Measurements from ENCODE around the gene AMOTL1. TPM values are rescaled to one million over a fixed set of nuclear protein-coding genes. Genes with fewer than 3 reads are reported as not detected.

Gene AMOTL1
- total and polyA plus RNA-seq, 4 experiments from 2014 or later = 0.06 to 0.09 (median 0.07) TPM; not detected in 1

GRCh38 chr11:94762995-94763394, 5.2 kb upstream of the AMOTL1 start:
- H3K27ac Mint-ChIP-seq = no peak overlapping the region
- intact Hi-C loops (cut with micrococcal nuclease) = loop anchor here (5.0 kb wide), 1 partner anchor 246 kb away; no protein-coding TSS in a partner anchor

GRCh38 chr11:94766713-94767206, 1.4 kb upstream of the AMOTL1 start:
- POLR2A ChIA-PET (ENCODE audit: partially characterized antibody) = no interaction called here
- Histone ChIP-seq H3K9me3 (ENCODE audit: control insufficient read depth in 1 of 2, low read length in 2 of 2) (no peaks in the 10 kb centered on the region), H3K4me1 (ENCODE audit: insufficient read depth, low read length) (peaks cover 6% of the 10 kb centered on the region), H3K36me3 (ENCODE audit: insufficient read depth, low read length) (no peaks in the 10 kb centered on the region), H3K27me3 (ENCODE audit: insufficient read depth, low read length) (peaks cover 21% of the 10 kb centered on the region), H3K4me3 (ENCODE audit: low read length in 2 of 2) (no peak overlapping the region), H3K27ac (ENCODE audit: low read depth, low read length) (no peak overlapping the region)
- H3K27me3 Mint-ChIP-seq = peaks cover 32 to 35% of the 10 kb centered on the region in 2 donors
- peaks cover 2 to 8% (median 8%) of the 10 kb centered on the region in 4 donors for H3K4me1 Mint-ChIP-seq
- CTCF ChIA-PET (ENCODE audit: partially characterized antibody) = no interaction called here
- H3K9me3 Mint-ChIP-seq = no peaks in the 10 kb centered on the region
- DNase-seq = no peak
- no peak overlapping the region for H3K27ac Mint-ChIP-seq
- intact Hi-C loops (cut with micrococcal nuclease) = no loop called here
- H3K4me3 Mint-ChIP-seq = no peak overlapping the region
- H3K36me3 Mint-ChIP-seq = no peaks in the 10 kb centered on the region

More at GRCh38 chr11:94762995-94763394, 5.2 kb upstream of the AMOTL1 start:
- no peak for DNase-seq
- peaks cover 13% of the 10 kb centered on the region for H3K27me3 ChIP-seq (ENCODE audit: insufficient read depth, low read length)
- Mint-ChIP-seq H3K4me1 (peaks cover 0 to 2% (median under 1%) of the 10 kb centered on the region in 4 donors), H3K27me3 (peaks cover 9 to 11% of the 10 kb centered on the region in 2 donors), H3K4me3 (no peak overlapping the region), H3K9me3 (no peaks in the 10 kb centered on the region), H3K36me3 (no peaks in the 10 kb centered on the region)
- H3K4me3 ChIP-seq (ENCODE audit: low read length in 2 of 2) = no peak overlapping the region
- H3K4me1 ChIP-seq (ENCODE audit: insufficient read depth, low read length) = no peaks in the 10 kb centered on the region
- no peaks in the 10 kb centered on the region for H3K36me3 ChIP-seq (ENCODE audit: insufficient read depth, low read length)
- POLR2A ChIA-PET (ENCODE audit: partially characterized antibody) = no interaction called here
- H3K27ac ChIP-seq (ENCODE audit: low read depth, low read length) = no peak overlapping the region
- no peaks in the 10 kb centered on the region for H3K9me3 ChIP-seq (ENCODE audit: control insufficient read depth in 1 of 2, low read length in 2 of 2)
- CTCF ChIA-PET (ENCODE audit: partially characterized antibody) = interaction anchor here (2.6 kb wide), 1 partner anchor 14 kb away, joined by 6 read pairs; no protein-coding TSS in a partner anchor

GRCh38 chr11:94767291-94767690, 865 bp upstream of the AMOTL1 start:
- CTCF ChIA-PET (ENCODE audit: partially characterized antibody) = no interaction called here

GRCh38 chr11:94768602-94769541, 716 bp downstream of the AMOTL1 start:
- ChIA-PET POLR2A (ENCODE audit: partially characterized antibody) (no interaction called here), CTCF (ENCODE audit: partially characterized antibody) (no interaction called here)
- intact Hi-C loops (cut with micrococcal nuclease) = no loop called here
- no peak overlapping the region for H3K27ac ChIP-seq (ENCODE audit: low read depth, low read length)
- H3K4me3 ChIP-seq (ENCODE audit: low read length in 2 of 2) = no peak overlapping the region
- Mint-ChIP-seq H3K36me3 (no peaks in the 10 kb centered on the region), H3K9me3 (no peaks in the 10 kb centered on the region), H3K4me1 (peaks cover 2 to 8% (median 8%) of the 10 kb centered on the region in 4 donors), H3K4me3 (peak overlapping the region in 7 of 8 donors; percentile 11 to 73 (median 29)), H3K27me3 (peaks cover 40 to 43% of the 10 kb centered on the region in 2 donors), H3K27ac (no peak overlapping the region)
- no peak for DNase-seq
- no peaks in the 10 kb centered on the region for H3K36me3 ChIP-seq (ENCODE audit: insufficient read depth, low read length)
- peaks cover 6% of the 10 kb centered on the region for H3K4me1 ChIP-seq (ENCODE audit: insufficient read depth, low read length)
- H3K27me3 ChIP-seq (ENCODE audit: insufficient read depth, low read length) = peaks cover 25% of the 10 kb centered on the region
- no peaks in the 10 kb centered on the region for H3K9me3 ChIP-seq (ENCODE audit: control insufficient read depth in 1 of 2, low read length in 2 of 2)

More at GRCh38 chr11:94767291-94767690, 865 bp upstream of the AMOTL1 start:
- H3K27ac ChIP-seq (ENCODE audit: low read depth, low read length) = no peak overlapping the region
- Mint-ChIP-seq H3K36me3 (no peaks in the 10 kb centered on the region), H3K4me1 (peaks cover 2 to 8% (median 8%) of the 10 kb centered on the region in 4 donors), H3K9me3 (no peaks in the 10 kb centered on the region), H3K4me3 (peak overlapping the region in 1 of 8 donors; percentile 65), H3K27ac (no peak overlapping the region), H3K27me3 (peaks cover 38 to 40% of the 10 kb centered on the region in 2 donors)
- POLR2A ChIA-PET (ENCODE audit: partially characterized antibody) = no interaction called here
- no peaks in the 10 kb centered on the region for H3K9me3 ChIP-seq (ENCODE audit: control insufficient read depth in 1 of 2, low read length in 2 of 2)
- no peaks in the 10 kb centered on the region for H3K36me3 ChIP-seq (ENCODE audit: insufficient read depth, low read length)
- no peak for DNase-seq
- H3K4me3 ChIP-seq (ENCODE audit: low read length in 2 of 2) = no peak overlapping the region
- peaks cover 6% of the 10 kb centered on the region for H3K4me1 ChIP-seq (ENCODE audit: insufficient read depth, low read length)
- intact Hi-C loops (cut with micrococcal nuclease) = no loop called here
- H3K27me3 ChIP-seq (ENCODE audit: insufficient read depth, low read length) = peaks cover 21% of the 10 kb centered on the region

GRCh38 chr11:94769880-94770279, 1.7 kb downstream of the AMOTL1 start:
- no peak for DNase-seq
- ChIA-PET CTCF (ENCODE audit: partially characterized antibody) (no interaction called here), POLR2A (ENCODE audit: partially characterized antibody) (no interaction called here)
- H3K9me3 Mint-ChIP-seq = no peaks in the 10 kb centered on the region
- no peak overlapping the region for H3K27ac ChIP-seq (ENCODE audit: low read depth, low read length)
- H3K9me3 ChIP-seq (ENCODE audit: control insufficient read depth in 1 of 2, low read length in 2 of 2) = no peaks in the 10 kb centered on the region
- H3K4me1 Mint-ChIP-seq = peaks cover 2 to 8% (median 8%) of the 10 kb centered on the region in 4 donors
- peaks cover 6% of the 10 kb centered on the region for H3K4me1 ChIP-seq (ENCODE audit: insufficient read depth, low read length)
- H3K4me3 ChIP-seq (ENCODE audit: low read length in 2 of 2) = no peak overlapping the region
- H3K36me3 Mint-ChIP-seq = no peaks in the 10 kb centered on the region
- peaks cover 37 to 40% of the 10 kb centered on the region in 2 donors for H3K27me3 Mint-ChIP-seq
- intact Hi-C loops (cut with micrococcal nuclease) = no loop called here
- peaks cover 25% of the 10 kb centered on the region for H3K27me3 ChIP-seq (ENCODE audit: insufficient read depth, low read length)
- H3K27ac Mint-ChIP-seq = no peak overlapping the region
- H3K4me3 Mint-ChIP-seq = peak overlapping the region in 2 of 8 donors; percentile 52 to 73
- H3K36me3 ChIP-seq (ENCODE audit: insufficient read depth, low read length) = no peaks in the 10 kb centered on the region

GRCh38 chr11:94770563-94771120, 2.5 kb downstream of the AMOTL1 start:
- CTCF ChIA-PET (ENCODE audit: partially characterized antibody) = no interaction called here
- Histone ChIP-seq H3K27ac (ENCODE audit: low read depth, low read length) (no peak overlapping the region), H3K4me1 (ENCODE audit: insufficient read depth, low read length) (peaks cover 6% of the 10 kb centered on the region), H3K36me3 (ENCODE audit: insufficient read depth, low read length) (no peaks in the 10 kb centered on the region), H3K9me3 (ENCODE audit: control insufficient read depth in 1 of 2, low read length in 2 of 2) (no peaks in the 10 kb centered on the region), H3K4me3 (ENCODE audit: low read length in 2 of 2) (no peak overlapping the region), H3K27me3 (ENCODE audit: insufficient read depth, low read length) (peaks cover 25% of the 10 kb centered on the region)
- peaks cover 2 to 8% (median 8%) of the 10 kb centered on the region in 4 donors for H3K4me1 Mint-ChIP-seq
- H3K36me3 Mint-ChIP-seq = no peaks in the 10 kb centered on the region
- H3K27ac Mint-ChIP-seq = no peak overlapping the region
- H3K4me3 Mint-ChIP-seq = no peak overlapping the region
- intact Hi-C loops (cut with micrococcal nuclease) = no loop called here
- peaks cover 37 to 43% of the 10 kb centered on the region in 2 donors for H3K27me3 Mint-ChIP-seq
- DNase-seq = no peak
- POLR2A ChIA-PET (ENCODE audit: partially characterized antibody) = no interaction called here
- no peaks in the 10 kb centered on the region for H3K9me3 Mint-ChIP-seq

- DNase-seq = no peak
- POLR2A ChIA-PET (ENCODE audit: partially characterized antibody) = no interaction called here
- H3K9me3 Mint-ChIP-seq = no peaks in the 10 kb centered on the region
- no peak overlapping the region for H3K4me3 Mint-ChIP-seq
- Histone ChIP-seq H3K9me3 (ENCODE audit: control insufficient read depth in 1 of 2, low read length in 2 of 2) (no peaks in the 10 kb centered on the region), H3K4me1 (ENCODE audit: insufficient read depth, low read length) (peaks cover 6% of the 10 kb centered on the region), H3K27ac (ENCODE audit: low read depth, low read length) (no peak overlapping the region), H3K36me3 (ENCODE audit: insufficient read depth, low read length) (no peaks in the 10 kb centered on the region), H3K27me3 (ENCODE audit: insufficient read depth, low read length) (peaks cover 25% of the 10 kb centered on the region), H3K4me3 (ENCODE audit: low read length in 2 of 2) (no peak overlapping the region)
- H3K4me1 Mint-ChIP-seq = peaks cover 2 to 8% (median 8%) of the 10 kb centered on the region in 4 donors
- CTCF ChIA-PET (ENCODE audit: partially characterized antibody) = no interaction called here
- no peak overlapping the region for H3K27ac Mint-ChIP-seq
- intact Hi-C loops (cut with micrococcal nuclease) = no loop called here
- H3K36me3 Mint-ChIP-seq = no peaks in the 10 kb centered on the region
- H3K27me3 Mint-ChIP-seq = peaks cover 37 to 51% of the 10 kb centered on the region in 2 donors
Observed at GRCh38 chr11:94771390-94771789, 3.2 kb downstream of the AMOTL1 start.

Data from CD4-positive, alpha-beta memory T cell (primary cell).